Measurements from ENCODE around the gene SNX11.

Gene SNX11

DNA sequence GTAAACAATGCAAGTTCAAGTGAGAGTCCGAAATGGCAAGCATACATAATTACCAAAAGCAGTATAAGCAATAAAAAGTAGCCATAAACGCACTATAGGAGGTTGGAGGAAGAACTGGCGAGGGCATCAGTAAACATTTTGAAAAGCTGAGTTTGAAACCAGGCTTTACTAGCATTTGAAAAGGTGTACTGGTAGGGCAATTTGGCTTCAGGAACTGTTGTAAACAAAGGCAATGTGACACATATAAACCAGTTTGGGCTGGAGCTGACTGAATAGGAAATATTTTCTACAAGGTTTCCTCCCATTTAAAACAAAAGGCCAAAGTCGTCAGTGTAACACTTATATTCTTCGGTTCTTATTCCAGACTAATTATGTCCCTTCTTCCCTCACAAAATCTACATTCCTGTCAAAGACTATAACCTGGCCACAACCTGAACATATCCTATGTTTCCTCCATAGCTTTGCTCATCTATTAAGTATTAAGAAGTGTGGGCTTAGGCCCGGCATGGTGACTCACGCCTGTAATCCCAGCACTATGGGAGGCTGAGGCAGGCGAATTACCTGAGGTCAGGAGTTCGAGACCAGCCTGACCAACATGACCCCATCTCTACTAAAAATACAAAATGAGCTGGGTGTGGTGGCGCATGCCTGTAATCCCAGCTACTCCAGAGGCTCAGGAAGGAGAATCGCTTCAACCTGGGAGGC, 14.1 kb upstream of the SNX11 start:
- H3K36me3 ChIP-seq (ENCODE audit: insufficient read depth) = no peaks in the 10 kb centered on the region
- peaks cover 97% of the 10 kb centered on the region for H3K79me2 ChIP-seq (ENCODE audit: insufficient read depth, low read depth)
- H3K9ac ChIP-seq = no peak overlapping the region
- no peaks in the 10 kb centered on the region for H4K20me1 ChIP-seq (ENCODE audit: insufficient read depth)
- H2AFZ ChIP-seq (ENCODE audit: low read depth) = no peak overlapping the region
- TF ChIP-seq, protein P1, sequence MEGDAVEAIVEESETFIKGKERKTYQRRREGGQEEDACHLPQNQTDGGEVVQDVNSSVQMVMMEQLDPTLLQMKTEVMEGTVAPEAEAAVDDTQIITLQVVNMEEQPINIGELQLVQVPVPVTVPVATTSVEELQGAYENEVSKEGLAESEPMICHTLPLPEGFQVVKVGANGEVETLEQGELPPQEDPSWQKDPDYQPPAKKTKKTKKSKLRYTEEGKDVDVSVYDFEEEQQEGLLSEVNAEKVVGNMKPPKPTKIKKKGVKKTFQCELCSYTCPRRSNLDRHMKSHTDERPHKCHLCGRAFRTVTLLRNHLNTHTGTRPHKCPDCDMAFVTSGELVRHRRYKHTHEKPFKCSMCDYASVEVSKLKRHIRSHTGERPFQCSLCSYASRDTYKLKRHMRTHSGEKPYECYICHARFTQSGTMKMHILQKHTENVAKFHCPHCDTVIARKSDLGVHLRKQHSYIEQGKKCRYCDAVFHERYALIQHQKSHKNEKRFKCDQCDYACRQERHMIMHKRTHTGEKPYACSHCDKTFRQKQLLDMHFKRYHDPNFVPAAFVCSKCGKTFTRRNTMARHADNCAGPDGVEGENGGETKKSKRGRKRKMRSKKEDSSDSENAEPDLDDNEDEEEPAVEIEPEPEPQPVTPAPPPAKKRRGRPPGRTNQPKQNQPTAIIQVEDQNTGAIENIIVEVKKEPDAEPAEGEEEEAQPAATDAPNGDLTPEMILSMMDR (conservative IDR thresholded peaks at IDR 0.05; ENCODE audit: low read depth, low read length) = no peak
- H3K27ac ChIP-seq = no peak overlapping the region
- peaks cover 79% of the 10 kb centered on the region for H3K4me1 ChIP-seq (ENCODE audit: low read depth, poor library complexity, severe bottlenecking)
- H3K4me3 ChIP-seq (IDR thresholded peaks at IDR 0.05; ENCODE audit: insufficient read depth, low read depth, low read length) = no peak overlapping the region
- H3K27me3 ChIP-seq (ENCODE audit: insufficient read depth, low read depth) = no peaks in the 10 kb centered on the region
- H3K4me2 ChIP-seq = no peak overlapping the region

DNA sequence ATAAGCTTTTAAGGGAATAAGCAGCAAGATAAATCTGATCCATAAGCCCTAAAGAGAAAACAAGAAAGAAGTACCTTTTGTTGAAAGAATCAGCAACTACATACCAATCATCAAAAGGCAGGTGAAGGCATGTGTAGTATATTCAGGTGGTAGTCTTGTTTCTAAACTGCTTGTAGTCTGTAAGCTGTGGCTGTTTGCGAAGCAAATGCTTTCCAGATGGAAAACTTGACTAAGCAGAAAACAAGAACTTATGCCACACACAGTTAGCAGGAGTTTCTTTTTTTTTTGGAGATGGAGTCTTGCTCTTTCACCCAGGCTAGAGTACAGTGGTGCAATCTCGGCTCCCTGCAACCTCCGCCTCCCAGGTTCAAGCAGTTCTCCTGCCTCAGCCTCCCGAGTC, 12.0 kb upstream of the SNX11 start:
- Histone ChIP-seq H3K79me2 (ENCODE audit: insufficient read depth, low read depth) (peaks cover 97% of the 10 kb centered on the region), H3K4me2 (peak overlapping the region; percentile 83), H3K27ac (peak overlapping the region; percentile 83), H3K4me1 (ENCODE audit: low read depth, poor library complexity, severe bottlenecking) (peaks cover 79% of the 10 kb centered on the region), H2AFZ (ENCODE audit: low read depth) (no peak overlapping the region), H3K27me3 (ENCODE audit: insufficient read depth, low read depth) (no peaks in the 10 kb centered on the region), H3K9ac (peak overlapping the region; percentile 28; the same call in 1 of the 2 replicates), H3K36me3 (ENCODE audit: insufficient read depth) (no peaks in the 10 kb centered on the region), H3K4me3 (IDR thresholded peaks at IDR 0.05; ENCODE audit: insufficient read depth, low read depth, low read length) (no peak overlapping the region), H4K20me1 (ENCODE audit: insufficient read depth) (no peaks in the 10 kb centered on the region)
- TF ChIP-seq, protein P1 (conservative IDR thresholded peaks at IDR 0.05; ENCODE audit: low read depth, low read length) = no peak

DNA sequence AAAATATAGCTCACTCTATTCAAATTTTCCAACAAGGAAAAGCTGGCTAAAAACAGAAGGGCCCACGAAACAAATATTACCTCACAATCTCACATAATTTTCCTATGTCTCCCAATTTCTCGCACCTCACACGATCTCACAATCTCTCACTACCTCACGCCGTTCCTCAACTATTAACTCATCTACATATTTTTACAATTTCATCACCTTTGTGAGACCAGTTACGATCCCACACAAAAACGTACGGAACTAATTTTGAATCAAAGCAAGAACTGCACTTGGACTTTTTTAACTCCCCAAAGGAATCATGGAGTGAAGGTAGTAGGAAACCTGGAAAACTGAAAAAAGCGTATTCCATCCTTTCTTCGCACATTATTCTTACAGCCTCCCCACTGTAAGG, 7.4 kb upstream of the SNX11 start:
- H3K4me3 ChIP-seq (IDR thresholded peaks at IDR 0.05; ENCODE audit: insufficient read depth, low read depth, low read length) = no peak overlapping the region
- H3K79me2 ChIP-seq (ENCODE audit: insufficient read depth, low read depth) = peaks cover 58% of the 10 kb centered on the region
- H4K20me1 ChIP-seq (ENCODE audit: insufficient read depth) = no peaks in the 10 kb centered on the region

DNA sequence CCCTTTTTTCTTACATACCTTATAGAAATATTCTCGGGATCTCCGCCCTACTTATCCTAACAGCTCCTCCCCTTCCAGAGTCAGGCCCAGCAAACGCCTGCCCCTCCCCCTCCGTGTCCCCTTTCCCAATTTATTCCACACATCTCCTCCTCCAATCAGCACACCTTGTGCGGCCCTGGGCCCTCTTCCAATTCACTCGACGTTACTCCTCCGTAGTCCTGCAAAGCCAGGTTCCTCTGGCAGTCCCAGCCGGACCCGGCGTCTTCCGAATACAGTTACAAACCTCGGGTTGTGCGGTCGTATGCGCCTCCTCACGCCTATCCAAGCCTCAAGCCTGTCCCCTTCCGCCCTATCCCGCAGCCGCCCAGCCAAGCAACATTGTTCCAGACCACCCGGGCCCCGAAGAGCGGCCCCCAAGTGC, 7.0 kb upstream of the SNX11 start:
- TF ChIP-seq, protein P1 (conservative IDR thresholded peaks at IDR 0.05; ENCODE audit: low read depth, low read length) = no peak
- no peaks in the 10 kb centered on the region for H3K27me3 ChIP-seq (ENCODE audit: insufficient read depth, low read depth)
- H3K79me2 ChIP-seq (ENCODE audit: insufficient read depth, low read depth) = peaks cover 54% of the 10 kb centered on the region
- H3K36me3 ChIP-seq (ENCODE audit: insufficient read depth) = no peaks in the 10 kb centered on the region
- H3K27ac ChIP-seq = peak overlapping the region; percentile 70
- peak overlapping the region; percentile 64; the same call in 1 of the 2 replicates for H3K9ac ChIP-seq
- H3K4me1 ChIP-seq (ENCODE audit: low read depth, poor library complexity, severe bottlenecking) = peaks cover 55% of the 10 kb centered on the region
- peak overlapping the region; percentile 86 for H2AFZ ChIP-seq (ENCODE audit: low read depth)
- no peak overlapping the region for H3K4me3 ChIP-seq (IDR thresholded peaks at IDR 0.05; ENCODE audit: insufficient read depth, low read depth, low read length)
- no peaks in the 10 kb centered on the region for H4K20me1 ChIP-seq (ENCODE audit: insufficient read depth)
- H3K4me2 ChIP-seq = peak overlapping the region; percentile 77

More for the DNA sequence above, 7.4 kb upstream of the SNX11 start:
- Histone ChIP-seq H2AFZ (ENCODE audit: low read depth) (no peak overlapping the region), H3K4me2 (peak overlapping the region; percentile 77), H3K36me3 (ENCODE audit: insufficient read depth) (no peaks in the 10 kb centered on the region), H3K9ac (peak overlapping the region; percentile 64; the same call in 1 of the 2 replicates), H3K27ac (peak overlapping the region; percentile 70; the same call in 1 of the 2 replicates), H3K27me3 (ENCODE audit: insufficient read depth, low read depth) (no peaks in the 10 kb centered on the region), H3K4me1 (ENCODE audit: low read depth, poor library complexity, severe bottlenecking) (peaks cover 59% of the 10 kb centered on the region)
- TF ChIP-seq, protein P1 (conservative IDR thresholded peaks at IDR 0.05; ENCODE audit: low read depth, low read length) = no peak
